ENCODE measurements around the gene EFNA4.

DNA sequence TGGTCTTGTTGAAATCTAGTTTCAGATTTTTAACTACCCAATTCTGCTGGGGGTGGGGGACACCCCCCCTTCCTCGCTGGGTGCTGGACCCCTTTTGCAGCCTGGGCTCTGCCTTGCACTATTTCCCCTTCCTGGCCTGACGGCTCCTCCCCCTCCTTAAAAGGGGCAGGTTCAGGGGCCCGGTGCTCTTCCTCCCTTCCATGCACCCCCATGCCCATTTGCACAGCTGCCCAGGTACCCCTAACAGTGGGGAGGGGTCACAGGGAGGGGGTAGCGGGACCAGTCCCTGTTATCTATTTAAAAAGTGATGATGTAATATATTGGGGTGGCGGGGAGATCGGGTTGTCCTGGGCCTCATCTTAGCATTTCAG lies 45.6 kb upstream of the EFNA4 start:
- TF ChIP-seq, protein P1, sequence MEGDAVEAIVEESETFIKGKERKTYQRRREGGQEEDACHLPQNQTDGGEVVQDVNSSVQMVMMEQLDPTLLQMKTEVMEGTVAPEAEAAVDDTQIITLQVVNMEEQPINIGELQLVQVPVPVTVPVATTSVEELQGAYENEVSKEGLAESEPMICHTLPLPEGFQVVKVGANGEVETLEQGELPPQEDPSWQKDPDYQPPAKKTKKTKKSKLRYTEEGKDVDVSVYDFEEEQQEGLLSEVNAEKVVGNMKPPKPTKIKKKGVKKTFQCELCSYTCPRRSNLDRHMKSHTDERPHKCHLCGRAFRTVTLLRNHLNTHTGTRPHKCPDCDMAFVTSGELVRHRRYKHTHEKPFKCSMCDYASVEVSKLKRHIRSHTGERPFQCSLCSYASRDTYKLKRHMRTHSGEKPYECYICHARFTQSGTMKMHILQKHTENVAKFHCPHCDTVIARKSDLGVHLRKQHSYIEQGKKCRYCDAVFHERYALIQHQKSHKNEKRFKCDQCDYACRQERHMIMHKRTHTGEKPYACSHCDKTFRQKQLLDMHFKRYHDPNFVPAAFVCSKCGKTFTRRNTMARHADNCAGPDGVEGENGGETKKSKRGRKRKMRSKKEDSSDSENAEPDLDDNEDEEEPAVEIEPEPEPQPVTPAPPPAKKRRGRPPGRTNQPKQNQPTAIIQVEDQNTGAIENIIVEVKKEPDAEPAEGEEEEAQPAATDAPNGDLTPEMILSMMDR (IDR thresholded peaks at IDR 0.05) = no peak
- no peak for TF ChIP-seq POLR2A (IDR thresholded peaks at IDR 0.05)

All from testis (tissue), 2 donors.